ENCODE measurements around the gene CBX2.

CBX2 gene

DNA sequence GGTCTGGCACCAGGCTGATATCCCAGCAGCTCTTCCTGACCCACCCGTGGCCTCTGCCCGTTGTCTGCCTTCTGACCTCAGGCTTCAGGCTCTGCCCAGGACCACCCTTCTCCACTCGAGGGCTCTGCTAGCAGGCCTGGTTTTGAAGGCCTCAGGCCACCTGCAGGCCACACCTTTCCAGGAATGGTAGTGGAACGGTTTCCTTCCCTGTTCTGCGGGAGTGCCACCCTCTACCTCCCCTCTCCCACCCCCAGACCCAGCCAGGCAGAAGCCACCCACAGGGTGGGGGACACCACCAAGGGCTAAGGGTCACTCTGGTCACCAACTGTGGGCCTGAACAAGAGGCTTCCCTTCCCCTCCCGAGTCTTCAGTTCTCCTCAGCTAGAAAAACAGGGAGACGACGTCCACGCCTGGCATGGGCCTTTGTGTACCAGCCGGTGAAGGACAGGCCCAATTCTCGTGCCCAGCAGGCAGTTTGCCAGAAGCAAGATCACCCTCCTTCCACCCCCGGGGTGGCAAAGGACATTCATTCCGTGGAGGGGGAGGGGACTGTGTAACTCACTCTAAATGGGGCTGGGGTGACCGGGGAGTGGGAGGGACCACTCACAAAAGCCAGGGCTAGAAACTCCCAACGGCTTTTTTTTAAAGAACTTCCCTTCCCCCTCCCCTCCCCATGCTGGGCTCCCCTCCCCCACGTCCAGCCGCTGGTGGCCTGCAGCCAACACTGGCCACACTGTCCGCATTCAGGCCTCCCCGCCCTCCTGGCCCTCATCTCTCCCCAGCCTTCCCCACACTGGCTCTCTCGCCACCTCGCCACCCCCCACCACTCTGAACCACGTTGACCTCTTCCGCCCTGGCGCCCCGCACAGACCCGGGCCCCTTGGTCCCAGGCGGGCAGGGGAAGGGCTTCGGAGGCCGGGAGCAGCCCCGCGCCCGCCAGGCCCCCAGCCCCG lies 53.6 kb downstream of the CBX2 start:
- no peak for DNase-seq

DNA sequence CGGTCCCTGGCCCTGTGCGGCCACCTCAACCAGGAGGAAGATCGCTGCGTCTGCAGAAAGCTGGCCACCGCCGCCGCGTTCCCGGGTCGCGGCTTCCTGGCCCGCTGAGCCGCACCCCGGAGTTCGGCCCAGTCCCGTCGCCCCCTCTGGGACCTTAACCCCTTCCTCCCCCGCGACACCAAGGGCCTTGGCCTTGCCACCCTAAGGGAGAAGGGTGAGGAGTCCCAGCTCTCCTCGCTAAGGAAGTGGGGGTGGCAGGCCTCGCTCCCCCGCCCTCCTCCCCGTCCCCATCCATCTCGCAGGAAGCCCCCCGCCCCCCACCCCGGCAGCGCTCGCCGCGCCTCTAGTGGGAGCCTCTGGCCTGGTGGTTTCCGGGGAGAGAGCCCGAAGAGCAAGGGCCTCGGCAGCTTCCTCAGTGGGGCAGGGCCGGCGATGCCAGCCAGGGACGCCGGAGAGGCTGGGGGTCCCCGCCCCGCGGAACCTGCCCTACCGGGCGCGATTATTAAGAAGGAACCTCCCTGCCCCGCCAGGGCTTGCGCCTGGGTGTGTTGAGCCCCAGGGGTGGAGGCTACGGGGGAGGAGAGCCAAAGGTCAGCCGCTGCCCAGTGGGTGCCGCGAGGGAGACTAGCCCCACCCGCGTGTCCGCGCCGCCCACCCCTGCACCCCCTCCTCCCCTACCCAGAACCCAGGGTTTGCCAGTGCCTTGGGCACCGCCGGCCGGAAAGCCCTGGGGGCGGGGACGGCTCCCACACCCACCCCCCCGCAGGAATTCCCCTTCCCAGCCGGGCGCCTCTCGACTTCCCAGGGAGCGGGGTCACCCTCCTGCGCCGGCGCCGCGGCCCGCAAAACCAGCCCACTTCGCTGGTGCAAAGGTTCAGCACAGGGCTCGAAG lies 54.5 kb downstream of the CBX2 start:
- no peak for DNase-seq

DNA sequence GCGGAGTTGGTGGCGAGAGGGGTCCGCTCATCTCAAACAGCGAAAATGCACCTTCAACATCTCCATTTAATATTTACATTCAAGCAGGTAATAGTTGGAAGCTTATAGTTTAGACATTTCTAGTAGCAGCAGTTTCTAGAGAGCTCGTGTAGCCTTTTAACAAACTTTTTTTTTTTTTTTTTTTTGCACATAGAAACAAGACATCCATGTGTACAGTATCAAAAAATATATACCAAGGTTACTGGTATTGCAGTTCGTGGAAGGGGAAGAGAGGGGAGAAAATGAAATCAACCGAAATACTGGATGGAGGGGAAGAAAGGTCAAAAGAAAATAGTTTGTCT lies 55.1 kb downstream of the CBX2 start:
- DNase-seq: no peak

DNA sequence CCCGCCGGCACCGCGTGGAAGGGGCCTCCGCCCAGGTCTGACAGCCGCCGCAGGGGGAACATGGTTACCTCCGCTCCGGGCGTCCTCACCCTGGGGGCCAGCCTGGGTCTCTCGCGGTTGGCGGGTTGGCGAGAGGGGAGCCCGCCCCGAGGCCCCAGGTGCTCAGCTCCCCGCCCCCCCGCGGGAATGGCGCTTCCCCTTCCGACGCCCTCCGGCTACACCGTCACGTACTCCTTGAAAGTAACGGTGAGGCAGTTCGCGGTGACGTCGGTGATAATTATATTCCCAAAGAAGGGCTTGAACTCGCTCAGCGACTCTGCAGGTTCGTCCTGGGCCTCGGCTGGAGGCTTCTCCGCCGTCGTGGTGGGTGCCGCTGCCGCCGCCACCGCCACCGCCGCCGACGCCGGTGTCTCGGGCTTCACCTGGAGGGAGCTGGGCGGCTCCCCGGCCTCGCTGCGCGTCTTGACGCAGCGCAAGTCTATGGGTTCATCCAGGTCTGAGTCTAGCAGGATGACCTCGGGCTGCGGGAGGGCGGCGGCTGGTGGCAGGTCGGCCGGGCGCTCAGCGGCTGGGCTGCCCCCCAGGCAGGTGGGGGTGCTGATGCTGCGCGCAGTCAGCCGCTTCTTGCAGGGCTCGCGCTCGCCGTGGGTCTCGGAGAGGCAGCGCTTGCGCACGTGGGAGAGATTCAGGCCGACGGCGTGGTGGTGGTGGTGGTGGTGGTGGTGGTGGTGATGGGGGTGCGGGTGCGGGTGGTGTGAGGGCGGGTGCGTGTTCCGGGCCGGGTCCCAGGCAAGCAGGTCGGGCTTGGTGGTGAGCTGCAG lies 56.0 kb downstream of the CBX2 start:
- DNase-seq: no peak

DNA sequence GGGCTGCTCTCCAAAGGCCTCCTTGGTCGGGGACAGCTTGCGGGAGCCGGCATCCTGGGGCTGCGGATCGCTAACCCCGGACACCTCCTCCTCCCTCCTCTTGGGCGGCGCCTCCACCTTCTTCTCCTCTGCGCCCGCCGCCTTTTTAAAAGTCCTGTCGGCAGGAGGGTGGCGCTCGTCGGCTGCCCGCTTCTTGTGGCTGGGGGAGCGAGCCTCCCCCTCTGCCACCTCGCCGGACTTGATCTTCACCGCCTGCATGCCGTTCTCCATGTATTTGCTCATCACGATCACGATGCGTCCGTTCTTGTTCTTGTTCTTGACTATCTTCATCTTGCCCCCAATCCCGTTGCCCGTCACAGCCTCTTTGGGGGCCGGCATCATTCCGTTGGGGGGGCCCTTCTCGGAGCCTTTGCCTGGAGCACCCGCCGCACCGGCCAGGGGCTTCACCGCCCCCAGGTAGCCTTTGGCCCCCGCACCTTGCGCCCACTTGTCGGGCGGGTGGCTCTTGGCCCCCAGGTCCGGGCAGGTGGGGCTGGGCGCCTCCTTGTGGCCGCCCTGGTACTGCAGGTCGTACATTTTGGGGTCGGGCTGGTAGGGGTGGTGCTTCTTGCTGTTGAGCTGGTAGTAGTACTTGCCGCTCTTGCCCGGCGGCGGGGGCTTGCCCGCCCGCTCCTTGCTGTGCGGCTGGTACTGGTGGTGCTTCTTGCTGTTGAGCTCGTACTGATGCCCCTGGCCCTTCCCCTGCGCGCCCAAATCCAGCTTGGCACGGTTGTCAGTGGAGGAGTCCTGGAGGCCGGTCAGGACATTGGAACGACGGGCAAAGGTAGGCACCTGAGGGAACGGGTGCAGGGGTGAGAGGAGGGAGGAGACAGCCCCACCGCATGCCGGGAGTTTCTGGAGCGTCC lies 56.9 kb downstream of the CBX2 start:
- peak in 1 of 2 experiments; percentile 64 for DNase-seq

DNA sequence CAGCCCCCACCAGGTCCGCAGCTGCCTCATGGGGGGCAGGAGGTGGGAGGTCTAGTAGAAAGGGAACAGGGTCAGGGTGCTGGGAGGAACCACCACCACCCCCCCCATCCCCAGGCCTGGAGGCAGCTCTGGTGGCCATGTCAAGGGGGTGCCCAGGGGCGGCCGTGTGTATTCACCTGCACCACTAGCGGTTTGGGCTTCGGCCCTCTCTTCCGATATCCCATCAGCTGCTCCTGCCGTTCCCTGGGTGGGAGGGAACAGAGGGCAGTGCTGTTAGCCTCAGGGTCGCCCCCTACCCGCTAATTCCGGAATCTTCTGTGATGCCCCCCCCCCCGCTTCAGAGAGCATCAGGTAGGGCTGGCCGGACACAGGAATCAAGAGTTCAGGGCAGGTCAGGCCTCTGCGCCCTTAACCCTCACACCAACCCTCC lies 57.5 kb downstream of the CBX2 start:
- DNase-seq: no peak

DNA sequence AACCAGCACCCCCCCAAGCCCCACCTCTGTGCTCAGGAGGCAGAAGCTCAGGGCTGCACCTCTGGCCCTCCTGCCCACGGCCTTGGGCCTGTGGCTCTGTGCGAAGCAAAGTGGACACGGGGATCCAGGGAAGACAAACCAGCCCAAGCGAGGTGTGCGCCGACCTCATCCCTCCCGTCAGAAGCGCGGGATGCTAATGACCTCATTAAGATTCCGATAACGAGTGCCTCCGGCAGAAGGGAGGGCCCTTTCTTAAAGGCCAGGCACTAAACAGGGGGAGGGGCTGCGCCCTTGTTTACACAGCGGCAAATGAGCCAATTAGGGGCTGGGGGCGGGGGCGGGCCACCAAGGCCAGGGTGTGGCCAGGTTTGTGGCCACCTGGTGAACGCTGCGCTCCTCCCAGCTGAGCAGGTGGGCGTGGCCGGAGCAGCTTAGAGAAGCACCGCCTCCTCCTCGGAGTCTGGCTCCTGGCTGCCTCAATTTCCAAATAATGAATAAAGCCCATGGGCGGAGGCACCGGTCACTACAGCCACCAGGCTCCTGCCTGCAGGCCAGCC lies 58.1 kb downstream of the CBX2 start:
- DNase-seq: no peak

DNA sequence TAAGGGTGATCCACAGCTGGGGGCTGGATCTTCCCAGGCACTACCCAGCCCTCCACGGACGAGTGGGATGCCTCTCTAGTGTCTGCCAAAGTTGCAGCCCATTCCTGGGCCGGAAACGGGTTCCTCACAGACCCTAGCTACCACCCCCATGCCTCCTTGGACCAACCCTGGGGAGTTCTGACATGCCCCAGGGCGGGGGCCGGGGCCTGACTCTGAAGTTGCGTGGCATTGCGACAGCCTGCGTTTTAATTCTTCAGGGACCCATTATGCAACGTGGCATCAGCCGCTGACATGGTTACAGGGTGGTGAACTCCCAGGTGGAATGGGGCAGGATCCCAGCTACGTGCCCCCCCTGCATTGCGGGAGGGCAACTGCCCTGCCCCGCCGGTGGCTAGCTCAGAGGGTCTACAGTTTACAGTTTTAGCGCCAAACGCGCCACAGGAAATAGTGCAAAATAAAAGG lies 58.6 kb downstream of the CBX2 start:
- DNase-seq: no peak

DNA sequence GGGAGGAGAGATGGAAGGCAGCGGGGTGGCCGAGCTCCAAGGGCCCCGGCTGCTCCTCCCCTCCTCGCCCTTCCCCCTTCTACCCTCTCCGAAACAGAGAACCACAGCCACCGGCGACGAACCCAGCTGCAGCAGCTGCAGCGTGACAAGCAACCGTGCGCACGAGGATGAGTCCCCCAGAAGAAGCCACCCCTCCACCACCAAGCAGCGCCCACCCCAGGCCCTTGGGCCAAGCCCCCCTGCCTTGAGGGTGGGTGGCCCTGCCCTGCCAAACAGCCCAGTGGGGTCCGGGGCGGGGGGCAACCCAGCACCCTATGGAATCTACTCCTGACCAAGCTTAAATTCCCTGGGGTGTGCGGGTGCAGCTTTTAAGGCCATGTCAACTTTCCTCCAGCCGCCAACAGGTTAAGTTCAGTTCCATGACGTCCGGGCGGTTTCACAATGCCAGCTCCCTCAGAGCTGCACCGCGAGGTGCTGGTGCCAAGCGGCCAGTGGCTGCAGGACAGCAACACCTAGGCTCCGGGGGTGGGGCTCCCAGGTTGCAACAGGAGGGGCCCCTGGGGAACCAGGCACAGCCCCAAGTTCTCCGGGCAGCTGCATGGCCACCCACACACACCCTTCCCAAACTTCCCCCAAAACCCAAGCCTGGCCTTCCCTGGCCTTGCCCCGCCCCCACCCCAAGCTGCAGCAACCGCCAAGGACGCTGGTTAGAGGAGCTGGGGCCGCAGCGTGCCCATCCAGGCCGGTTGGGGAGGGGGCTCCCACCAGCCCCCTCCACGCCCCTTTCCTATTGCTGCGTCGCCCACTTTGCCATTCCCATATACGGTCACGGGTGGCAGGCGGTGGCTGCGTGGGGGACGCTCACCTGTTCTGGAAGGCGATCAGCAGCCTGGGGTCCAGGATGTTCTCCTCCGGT lies 59.3 kb downstream of the CBX2 start:
- DNase-seq: peak; percentile 57 to 65

All from activated CD4-positive, alpha-beta T cell treated with anti-CD3 and anti-CD28 coated beads, Interleukin-2, amount 50 U/mL, for 48 hours (primary cell).